ENCODE measurements around the gene SERGEF.
A peak's percentile ranks its signal among the peaks of the same experiment; 100 is the strongest.

Gene SERGEF

DNA sequence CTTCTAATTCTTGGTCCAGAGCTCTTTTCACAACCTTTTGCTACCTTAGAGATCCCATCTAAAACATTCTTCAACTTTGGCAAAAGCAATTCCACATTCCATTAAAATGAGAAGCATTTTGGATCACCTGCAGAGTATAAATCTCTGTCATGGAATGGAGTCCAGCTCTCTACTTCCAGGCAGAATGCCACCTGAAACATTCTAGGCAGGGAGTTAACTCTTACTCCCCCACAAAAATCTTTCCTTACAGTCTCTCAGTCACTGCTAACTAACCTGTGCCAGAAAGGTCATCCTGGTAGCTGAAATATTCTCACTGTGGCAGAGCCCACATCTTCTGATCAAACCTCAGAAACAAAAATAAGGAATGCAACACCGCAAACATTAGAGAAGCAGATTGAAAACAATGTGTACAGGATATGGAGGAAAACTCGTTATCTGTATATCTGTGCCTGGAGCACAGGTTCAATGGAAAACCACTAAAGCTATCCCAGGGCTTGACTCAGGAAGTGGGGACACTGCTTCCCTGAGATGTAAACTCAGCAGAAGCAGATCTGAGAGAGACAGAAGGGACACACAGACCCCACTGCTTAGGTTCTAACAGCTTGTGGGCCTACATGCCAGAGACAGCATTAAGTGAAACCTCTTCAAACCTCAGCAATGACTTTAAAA, 199.3 kb downstream of the SERGEF start:
- no peak for DNase-seq (ENCODE audit: low read depth, low spot score)

DNA sequence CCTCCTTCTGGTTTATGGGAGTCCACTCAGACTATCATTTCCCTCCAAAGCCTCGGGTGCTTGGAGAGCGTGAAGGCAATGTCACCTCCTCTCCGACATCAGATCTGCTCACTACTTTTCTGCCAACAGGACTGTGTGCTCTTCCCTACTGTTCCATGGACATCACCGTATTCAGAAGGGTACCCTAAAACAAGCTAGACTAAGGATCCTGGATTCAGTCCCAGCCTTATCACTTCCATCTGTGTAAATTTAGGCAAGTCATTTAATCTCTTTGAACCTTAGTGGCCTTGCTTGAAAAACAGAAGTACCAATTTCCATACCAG, 200.0 kb downstream of the SERGEF start:
- no peak for DNase-seq (ENCODE audit: low read depth, low spot score)

DNA sequence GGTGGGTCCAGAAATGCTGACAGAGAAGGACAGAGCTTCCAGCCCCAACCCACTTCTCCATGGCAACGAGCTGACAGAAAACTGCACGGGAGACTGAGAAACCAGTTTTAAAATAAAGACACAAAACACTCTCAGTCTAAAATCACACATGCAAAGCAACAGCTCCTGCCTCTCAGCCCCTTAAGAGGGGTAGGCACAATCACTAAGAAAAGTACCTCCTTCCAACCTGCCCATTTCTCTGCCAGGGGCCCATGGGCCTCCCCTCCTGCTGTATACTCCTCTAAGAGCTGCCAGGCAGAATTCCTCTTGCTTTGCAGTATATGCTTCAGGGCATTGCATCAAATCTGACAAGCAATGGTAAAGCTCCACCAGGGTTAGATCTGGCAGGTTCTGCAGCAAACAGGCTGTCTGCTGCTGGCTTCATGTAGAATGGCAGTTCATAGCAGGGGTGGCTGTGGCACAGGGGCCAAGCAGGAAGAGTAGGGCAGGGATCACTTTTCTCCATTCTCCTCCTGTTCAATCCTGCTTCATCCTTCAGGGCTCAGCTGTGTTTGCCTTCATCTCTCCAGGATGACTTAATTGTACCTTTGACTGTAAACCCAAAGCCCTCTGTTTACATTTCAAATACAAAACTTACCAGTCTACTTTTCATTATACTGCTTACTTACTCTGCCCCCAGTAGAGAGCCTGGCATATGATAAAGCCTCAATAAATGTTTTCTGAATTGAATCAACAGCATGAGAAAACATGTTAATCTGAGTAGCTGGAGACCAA, 200.6 kb downstream of the SERGEF start:
- DNase-seq (ENCODE audit: low read depth, low spot score), result peak; percentile 35

DNA sequence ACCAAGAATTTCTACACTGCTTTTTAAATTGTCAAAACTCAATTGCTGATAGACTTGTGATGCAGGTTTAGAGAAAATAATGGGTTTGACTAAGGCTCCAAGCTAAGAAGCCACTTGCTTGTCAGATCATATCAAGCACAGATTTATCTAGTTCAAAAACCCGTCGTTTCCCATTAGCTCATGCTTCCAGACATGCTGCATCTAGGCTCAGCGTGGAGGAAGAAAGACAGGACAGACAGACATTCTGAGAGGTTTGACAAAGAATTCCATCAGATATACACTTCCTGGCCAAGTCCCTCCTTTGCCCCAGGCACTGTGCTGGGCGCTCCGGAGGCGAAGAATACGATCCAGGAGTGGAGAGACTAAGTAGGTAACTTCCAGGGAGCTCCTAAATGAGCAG, 201.5 kb downstream of the SERGEF start:
- DNase-seq (ENCODE audit: low read depth, low spot score), result peak; percentile 63

GRCh38 chr11:17810746-17811145, 202.1 kb downstream of the SERGEF start:
- peak; percentile 41 for DNase-seq (ENCODE audit: low read depth, low spot score)

GRCh38 chr11:17810041-17810440, 202.8 kb downstream of the SERGEF start:
- DNase-seq (ENCODE audit: low read depth, low spot score), result no peak

GRCh38 chr11:17807034-17807433, 205.8 kb downstream of the SERGEF start:
- DNase-seq (ENCODE audit: low read depth, low spot score), result no peak

GRCh38 chr11:17805873-17806272, 207.0 kb downstream of the SERGEF start:
- no peak for DNase-seq (ENCODE audit: low read depth, low spot score)

GRCh38 chr11:17805043-17805442, 207.8 kb downstream of the SERGEF start:
- DNase-seq (ENCODE audit: low read depth, low spot score), result no peak

DNA sequence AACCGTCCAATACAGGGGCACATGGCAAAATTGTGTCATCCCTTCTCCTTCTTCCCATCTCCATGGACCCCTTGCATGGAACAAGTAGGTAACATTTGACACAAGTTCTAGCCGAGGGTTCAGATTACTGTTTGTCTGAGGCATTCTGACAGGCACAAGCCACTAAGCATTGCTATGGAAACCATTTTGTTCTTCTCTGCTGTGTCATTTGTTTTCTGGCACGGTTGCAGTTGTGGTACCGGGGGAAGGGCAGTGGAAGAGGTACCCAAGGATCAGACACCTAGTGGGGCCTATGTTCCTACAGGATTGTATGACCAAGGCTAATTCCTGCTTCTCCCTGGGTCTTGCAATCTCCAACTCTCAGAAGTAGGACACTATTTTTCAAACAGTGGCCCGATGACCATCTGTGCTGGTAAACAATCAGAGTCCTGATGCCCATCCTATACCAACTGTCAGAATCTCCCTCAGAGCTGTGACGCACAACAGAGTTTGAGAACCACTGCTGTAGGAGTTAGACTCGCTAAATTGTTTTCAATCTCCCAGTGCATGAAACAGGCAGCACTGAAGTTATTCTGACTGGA, 209.0 kb downstream of the SERGEF start:
- DNase-seq (ENCODE audit: low read depth, low spot score), result no peak

GRCh38 chr11:17802491-17802890, 210.4 kb downstream of the SERGEF start:
- DNase-seq (ENCODE audit: low read depth, low spot score), result no peak

GRCh38 chr11:17801166-17801565, 211.7 kb downstream of the SERGEF start:
- peak; percentile 47 for DNase-seq (ENCODE audit: low read depth, low spot score)

- no peak for DNase-seq (ENCODE audit: low read depth, low spot score)
Measured at GRCh38 chr11:17799147-17799546, 213.7 kb downstream of the SERGEF start.

DNA sequence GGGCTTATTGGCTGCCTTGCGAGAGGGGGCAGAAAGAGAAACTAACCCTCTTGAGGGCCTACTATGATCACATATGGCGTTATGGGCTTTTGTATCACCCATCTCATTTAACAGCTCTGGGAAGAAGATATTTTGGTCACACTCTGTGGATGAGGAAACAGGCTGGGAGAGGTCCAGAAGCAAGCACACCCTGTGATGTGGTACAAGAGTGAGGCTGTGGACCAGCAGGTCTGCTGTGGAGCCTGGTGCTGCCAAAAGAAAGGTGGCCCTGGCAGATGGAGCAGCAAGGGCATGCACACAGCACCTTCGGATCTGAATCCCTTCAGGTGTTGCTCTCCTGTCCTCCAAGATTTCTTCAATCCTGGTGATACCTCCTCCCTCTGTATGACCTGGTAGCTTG, 214.1 kb downstream of the SERGEF start:
- DNase-seq (ENCODE audit: low read depth, low spot score), result no peak

DNA sequence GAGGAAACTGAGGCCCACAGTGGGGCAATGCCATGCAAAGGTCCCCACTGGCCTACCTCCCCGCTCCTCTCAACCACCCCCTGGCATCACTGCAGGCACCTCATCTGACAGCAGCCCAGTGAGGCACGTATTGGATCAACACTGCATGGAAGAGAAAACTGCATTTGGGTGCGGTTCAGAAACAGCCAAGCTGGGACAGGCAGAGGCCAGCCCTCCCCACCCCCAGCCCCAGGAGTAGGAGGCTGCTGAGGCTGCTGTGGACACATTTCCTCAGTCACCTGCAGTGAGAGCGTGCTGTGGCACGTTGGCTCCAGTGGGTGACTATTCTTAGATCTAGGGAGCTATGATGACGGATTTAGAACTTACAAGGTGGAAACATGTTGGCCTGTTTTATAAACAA, 214.6 kb downstream of the SERGEF start:
- DNase-seq (ENCODE audit: low read depth, low spot score), result no peak

- no peak for DNase-seq (ENCODE audit: low read depth, low spot score)
Measured at GRCh38 chr11:17796154-17796553, 216.7 kb downstream of the SERGEF start.

DNA sequence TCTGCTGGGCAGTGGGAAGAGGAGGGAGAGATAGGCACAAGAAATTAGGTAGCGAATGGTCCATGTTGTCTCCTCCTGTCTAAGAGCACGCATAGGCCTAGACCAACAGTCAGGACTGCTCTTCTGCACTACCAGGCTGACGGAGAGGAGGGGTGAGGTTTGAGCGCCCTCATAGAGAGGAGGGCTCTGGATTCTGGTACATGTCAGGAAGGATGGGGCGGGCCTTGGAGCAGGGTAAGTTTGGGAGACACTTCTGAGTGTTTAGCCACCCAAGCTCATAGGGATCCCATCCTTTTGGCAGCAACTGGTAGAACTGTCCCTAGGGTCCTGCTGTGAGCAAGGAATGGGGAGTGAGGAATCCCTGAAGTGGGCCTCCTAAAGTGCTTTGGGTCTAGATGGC, 217.9 kb downstream of the SERGEF start:
- DNase-seq (ENCODE audit: low read depth, low spot score), result no peak

DNA sequence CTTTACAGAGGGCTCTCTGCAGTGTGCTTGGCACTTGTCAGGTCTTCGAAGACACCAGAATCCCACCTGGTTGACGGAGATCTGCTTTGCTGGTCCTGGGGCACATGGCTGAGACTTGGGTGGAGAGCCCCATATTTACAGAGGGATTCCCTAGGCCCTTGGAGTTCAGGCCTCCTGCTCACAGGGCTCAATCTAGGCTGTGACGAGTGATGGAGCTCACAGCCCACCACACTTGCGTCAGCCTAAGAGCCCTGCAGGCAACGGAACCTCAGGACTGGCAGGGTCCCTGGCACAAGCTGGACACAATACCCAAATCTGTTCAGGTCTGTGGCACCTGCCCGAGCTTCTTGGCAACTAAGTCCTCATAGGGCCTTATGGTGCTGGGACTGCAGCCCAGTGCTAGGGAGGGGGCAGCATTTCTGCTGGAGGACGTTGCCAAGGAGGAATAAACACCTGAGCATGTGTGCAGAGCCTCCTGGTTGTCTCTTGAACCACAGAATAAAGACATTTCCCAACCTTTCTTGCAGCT, 219.1 kb downstream of the SERGEF start:
- no peak for DNase-seq (ENCODE audit: low read depth, low spot score)

DNA sequence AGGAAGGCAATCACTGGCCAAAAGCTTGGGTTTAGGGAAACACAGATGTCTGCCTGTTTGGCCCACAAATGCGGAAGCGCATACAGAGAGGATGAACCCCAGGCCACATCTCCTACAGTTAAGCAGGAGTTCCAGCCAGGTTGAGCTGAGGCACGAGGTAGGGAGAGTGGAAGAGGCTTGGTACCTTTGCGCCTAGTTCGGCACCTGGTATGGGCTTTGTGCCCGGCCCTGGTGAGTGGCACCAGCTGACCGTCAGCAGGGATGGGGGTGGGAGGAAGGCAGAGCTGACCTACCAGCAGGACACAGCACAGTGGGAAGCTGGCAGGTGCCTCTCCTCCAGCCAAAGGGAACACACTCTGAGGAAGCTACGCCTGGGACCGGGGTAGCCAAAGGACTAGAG, 220.7 kb downstream of the SERGEF start:
- no peak for DNase-seq (ENCODE audit: low read depth, low spot score)

DNA sequence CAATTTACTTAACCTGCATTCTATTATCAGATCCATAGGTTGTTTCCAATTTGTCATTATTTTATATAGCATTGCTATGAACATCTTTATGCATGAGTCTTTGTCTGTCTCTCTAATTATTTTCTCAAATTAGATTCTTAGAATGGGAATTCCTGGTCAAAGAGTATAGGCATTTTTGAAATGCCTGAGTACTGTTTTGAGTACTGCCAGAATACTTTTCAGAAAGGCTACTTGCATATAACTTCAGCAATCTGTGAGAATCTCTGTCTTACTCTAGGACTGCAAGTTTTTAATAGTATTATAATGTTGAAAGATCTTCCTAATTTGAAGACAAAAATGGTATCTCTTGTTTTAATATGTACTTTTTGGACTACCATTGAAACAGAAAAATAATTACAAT, 221.7 kb downstream of the SERGEF start:
- DNase-seq (ENCODE audit: low read depth, low spot score), result no peak

- no peak for DNase-seq (ENCODE audit: low read depth, low spot score)
Measured at GRCh38 chr11:17790453-17790852, 222.4 kb downstream of the SERGEF start.

DNA sequence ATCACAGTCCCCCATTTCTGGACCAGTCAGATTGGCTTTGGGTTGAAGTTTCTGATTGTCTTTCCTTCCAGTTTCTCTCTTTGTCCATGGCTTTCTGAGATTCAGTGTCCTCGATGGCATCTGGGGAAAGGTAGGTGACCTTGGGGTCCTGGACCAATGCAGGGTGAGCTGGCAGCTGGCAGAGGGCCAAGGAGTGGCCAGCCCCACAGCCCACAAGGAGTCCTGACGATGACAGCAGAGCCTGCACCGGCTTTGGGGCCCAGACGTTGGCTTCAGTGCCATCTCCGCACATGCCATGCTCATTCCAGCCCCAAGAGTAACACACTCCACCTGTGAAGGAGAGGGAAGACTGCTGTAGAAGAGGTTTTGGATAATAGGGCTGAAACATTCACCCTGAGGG, 224.8 kb downstream of the SERGEF start:
- no peak for DNase-seq (ENCODE audit: low read depth, low spot score)

Measured in ELF-1 (cell line).